ENCODE data around the gene CCSAP.
"Not testable (repeated sequence)": the region's sequence is repeated elsewhere in the genome, so short reads cannot be mapped to it uniquely, and the experiment has no call there.

CCSAP gene

GRCh38 chr1:229325401-229325800 lies 17.4 kb downstream of the CCSAP start:
- no peak for DNase-seq

GRCh38 chr1:229323885-229324553 lies 18.8 kb downstream of the CCSAP start:
- DNase-seq, result no peak

- no peak for DNase-seq
These were observed 19.6 kb downstream of the CCSAP start for GRCh38 chr1:229323201-229323600.

- no peak for DNase-seq
These were observed 23.4 kb downstream of the CCSAP start for GRCh38 chr1:229319487-229319886.

GRCh38 chr1:229318056-229318455 lies 24.8 kb downstream of the CCSAP start:
- peak; percentile 10 for DNase-seq

GRCh38 chr1:229316166-229316565 lies 26.7 kb downstream of the CCSAP start:
- DNase-seq, result no peak

GRCh38 chr1:229310833-229311232 lies 32.0 kb downstream of the CCSAP start:
- DNase-seq, result no peak

GRCh38 chr1:229309684-229310083 lies 33.2 kb downstream of the CCSAP start:
- no peak for DNase-seq

GRCh38 chr1:229309074-229309473 lies 33.8 kb downstream of the CCSAP start:
- DNase-seq, result no peak

GRCh38 chr1:229305392-229305791 lies 37.5 kb downstream of the CCSAP start:
- no peak for DNase-seq

- no peak for DNase-seq
These were observed 39.0 kb downstream of the CCSAP start for GRCh38 chr1:229303855-229304254.

- no peak for DNase-seq
These were observed 40.1 kb downstream of the CCSAP start for GRCh38 chr1:229302740-229303139.

- no peak for DNase-seq
These were observed 42.6 kb downstream of the CCSAP start for GRCh38 chr1:229300099-229300757.

- no peak for DNase-seq
These were observed 43.9 kb downstream of the CCSAP start for GRCh38 chr1:229298887-229299503.

GRCh38 chr1:229298420-229298819 lies 44.4 kb downstream of the CCSAP start:
- DNase-seq, result no peak

GRCh38 chr1:229297746-229298145 lies 45.1 kb downstream of the CCSAP start:
- no peak for DNase-seq

- DNase-seq, result peak; percentile 81
These were observed 46.3 kb downstream of the CCSAP start for GRCh38 chr1:229296541-229296941.

GRCh38 chr1:229295745-229296144 lies 47.1 kb downstream of the CCSAP start:
- no peak for DNase-seq

GRCh38 chr1:229293528-229294204 lies 49.2 kb downstream of the CCSAP start:
- no peak for DNase-seq

- not testable (repeated sequence) for DNase-seq
These were observed 51.2 kb downstream of the CCSAP start for GRCh38 chr1:229291686-229292085.

- DNase-seq, result no peak
These were observed 54.3 kb downstream of the CCSAP start for GRCh38 chr1:229288516-229288915.

GRCh38 chr1:229287267-229287666 lies 55.6 kb downstream of the CCSAP start:
- no peak for DNase-seq

- DNase-seq, result no peak
These were observed 56.6 kb downstream of the CCSAP start for GRCh38 chr1:229286099-229286766.

Measured in fibroblast of skin of right quadriceps (primary cell).